ENCODE data around the gene MRPS18B. TPM values are rescaled to one million over a fixed set of nuclear protein-coding genes. Genes with fewer than 3 reads are reported as not detected.

MRPS18B gene
- total and polyA plus RNA-seq, 2 of the 13 experiments (the other 11 are each of a cell fraction or from before 2014, with no cell fraction given) = 125 to 131 TPM

DNA sequence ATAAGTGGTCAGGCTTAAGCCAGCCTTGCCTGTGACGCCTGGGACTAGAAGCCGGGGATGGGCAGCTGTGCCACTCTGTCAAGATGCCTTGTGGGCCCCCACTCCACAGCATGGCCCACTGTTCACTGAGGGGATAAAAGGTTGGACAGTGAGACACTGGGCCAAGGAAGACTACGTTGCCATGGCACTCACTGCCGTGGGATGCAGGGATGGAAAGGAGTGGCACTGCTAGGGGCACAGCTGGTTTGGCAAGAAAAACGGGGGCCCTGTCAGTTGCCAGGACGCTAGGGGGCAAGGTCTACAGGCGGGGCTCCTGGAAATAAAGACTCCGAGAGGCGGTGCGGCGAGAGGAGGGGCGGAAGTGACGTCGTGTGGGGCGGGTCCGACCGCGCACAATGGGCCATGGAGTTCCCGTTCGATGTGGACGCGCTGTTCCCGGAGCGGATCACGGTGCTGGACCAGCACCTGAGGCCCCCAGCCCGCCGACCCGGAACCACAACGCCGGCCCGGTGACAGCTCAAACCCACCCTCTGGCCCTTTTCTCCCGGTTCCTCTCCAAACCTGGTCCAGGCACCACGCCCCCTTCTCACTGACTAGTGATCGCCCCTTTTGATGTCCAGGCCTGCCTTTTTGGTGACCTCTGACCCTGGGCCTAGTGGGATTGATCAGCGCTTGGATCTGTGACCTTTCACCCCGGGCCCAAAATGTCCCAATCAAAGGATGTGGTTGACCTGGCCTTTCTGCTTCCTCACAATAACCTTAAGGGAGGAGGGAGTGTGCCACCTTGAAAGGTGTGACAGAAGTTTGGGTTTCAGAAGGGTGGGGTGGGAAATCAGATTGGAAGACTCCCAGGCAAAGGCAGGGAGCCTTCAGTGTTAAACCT lies 9.1 kb downstream of the MRPS18B start, which contains the start of gene ATAT1 (continued):
- TF ChIP-seq, protein P1, sequence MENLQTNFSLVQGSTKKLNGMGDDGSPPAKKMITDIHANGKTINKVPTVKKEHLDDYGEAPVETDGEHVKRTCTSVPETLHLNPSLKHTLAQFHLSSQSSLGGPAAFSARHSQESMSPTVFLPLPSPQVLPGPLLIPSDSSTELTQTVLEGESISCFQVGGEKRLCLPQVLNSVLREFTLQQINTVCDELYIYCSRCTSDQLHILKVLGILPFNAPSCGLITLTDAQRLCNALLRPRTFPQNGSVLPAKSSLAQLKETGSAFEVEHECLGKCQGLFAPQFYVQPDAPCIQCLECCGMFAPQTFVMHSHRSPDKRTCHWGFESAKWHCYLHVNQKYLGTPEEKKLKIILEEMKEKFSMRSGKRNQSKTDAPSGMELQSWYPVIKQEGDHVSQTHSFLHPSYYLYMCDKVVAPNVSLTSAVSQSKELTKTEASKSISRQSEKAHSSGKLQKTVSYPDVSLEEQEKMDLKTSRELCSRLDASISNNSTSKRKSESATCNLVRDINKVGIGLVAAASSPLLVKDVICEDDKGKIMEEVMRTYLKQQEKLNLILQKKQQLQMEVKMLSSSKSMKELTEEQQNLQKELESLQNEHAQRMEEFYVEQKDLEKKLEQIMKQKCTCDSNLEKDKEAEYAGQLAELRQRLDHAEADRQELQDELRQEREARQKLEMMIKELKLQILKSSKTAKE (CRISPR knock-in tag; IDR thresholded peaks at IDR 0.05; ENCODE audit: borderline replicate concordance) = no peak
- TF ChIP-seq HNF4G (IDR thresholded peaks at IDR 0.05; ENCODE audit: borderline replicate concordance, low read depth, low read length) = peak; percentile 82
- peak; percentile 79 for TF ChIP-seq HNF4G (CRISPR knock-in tag; IDR thresholded peaks at IDR 0.05; ENCODE audit: borderline replicate concordance, low read depth)
- no peak for TF ChIP-seq TAF15 (IDR thresholded peaks at IDR 0.05; ENCODE audit: low read depth, low read length, poor library complexity, severe bottlenecking)
- TF ChIP-seq ZNF484 (CRISPR knock-in tag; IDR thresholded peaks at IDR 0.05; ENCODE audit: borderline replicate concordance, low read depth) = no peak
- no peak for TF ChIP-seq PHF5A (CRISPR knock-in tag; IDR thresholded peaks at IDR 0.05; ENCODE audit: low read depth, unreplicated experiment)
- TF ChIP-seq, protein P2, sequence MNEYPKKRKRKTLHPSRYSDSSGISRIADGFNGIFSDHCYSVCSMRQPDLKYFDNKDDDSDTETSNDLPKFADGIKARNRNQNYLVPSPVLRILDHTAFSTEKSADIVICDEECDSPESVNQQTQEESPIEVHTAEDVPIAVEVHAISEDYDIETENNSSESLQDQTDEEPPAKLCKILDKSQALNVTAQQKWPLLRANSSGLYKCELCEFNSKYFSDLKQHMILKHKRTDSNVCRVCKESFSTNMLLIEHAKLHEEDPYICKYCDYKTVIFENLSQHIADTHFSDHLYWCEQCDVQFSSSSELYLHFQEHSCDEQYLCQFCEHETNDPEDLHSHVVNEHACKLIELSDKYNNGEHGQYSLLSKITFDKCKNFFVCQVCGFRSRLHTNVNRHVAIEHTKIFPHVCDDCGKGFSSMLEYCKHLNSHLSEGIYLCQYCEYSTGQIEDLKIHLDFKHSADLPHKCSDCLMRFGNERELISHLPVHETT (CRISPR knock-in tag; conservative IDR thresholded peaks at IDR 0.05) = peak; percentile 72; the same call in 1 of the 2 replicates
- TF ChIP-seq RARG (CRISPR knock-in tag; IDR thresholded peaks at IDR 0.05; ENCODE audit: low read depth) = no peak
- peak; percentile 52 for TF ChIP-seq FOXA3 (CRISPR knock-in tag; IDR thresholded peaks at IDR 0.05)
- TF ChIP-seq, protein P3, sequence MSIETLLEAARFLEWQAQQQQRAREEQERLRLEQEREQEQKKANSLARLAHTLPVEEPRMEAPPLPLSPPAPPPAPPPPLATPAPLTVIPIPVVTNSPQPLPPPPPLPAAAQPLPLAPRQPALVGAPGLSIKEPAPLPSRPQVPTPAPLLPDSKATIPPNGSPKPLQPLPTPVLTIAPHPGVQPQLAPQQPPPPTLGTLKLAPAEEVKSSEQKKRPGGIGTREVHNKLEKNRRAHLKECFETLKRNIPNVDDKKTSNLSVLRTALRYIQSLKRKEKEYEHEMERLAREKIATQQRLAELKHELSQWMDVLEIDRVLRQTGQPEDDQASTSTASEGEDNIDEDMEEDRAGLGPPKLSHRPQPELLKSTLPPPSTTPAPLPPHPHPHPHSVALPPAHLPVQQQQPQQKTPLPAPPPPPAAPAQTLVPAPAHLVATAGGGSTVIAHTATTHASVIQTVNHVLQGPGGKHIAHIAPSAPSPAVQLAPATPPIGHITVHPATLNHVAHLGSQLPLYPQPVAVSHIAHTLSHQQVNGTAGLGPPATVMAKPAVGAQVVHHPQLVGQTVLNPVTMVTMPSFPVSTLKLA (IDR thresholded peaks at IDR 0.05) = peak; percentile 34
- peak; percentile 90 for TF ChIP-seq ZNF44 (CRISPR knock-in tag; IDR thresholded peaks at IDR 0.05)
- no peak for TF ChIP-seq ZMAT3 (CRISPR knock-in tag; conservative IDR thresholded peaks at IDR 0.05)
- TF ChIP-seq EZH2 (conservative IDR thresholded peaks at IDR 0.05; ENCODE audit: low read depth, low read length) = no peak
- TF ChIP-seq ZNF792 (CRISPR knock-in tag; IDR thresholded peaks at IDR 0.05) = peak; percentile 59
- TF ChIP-seq ZNF235 (CRISPR knock-in tag; IDR thresholded peaks at IDR 0.05; ENCODE audit: borderline replicate concordance) = 0 out of 2 replicates have a peak, but pooled peaks have one; percentile 49
- peak; percentile 99 for TF ChIP-seq RBM22 (optimal IDR thresholded peaks at IDR 0.05; ENCODE audit: low read length)
- TF ChIP-seq THYN1 (CRISPR knock-in tag; IDR thresholded peaks at IDR 0.05; ENCODE audit: borderline replicate concordance, low read depth) = no peak
- no peak for TF ChIP-seq MATR3 (CRISPR knock-in tag; IDR thresholded peaks at IDR 0.05)
- TF ChIP-seq PHF21A (CRISPR knock-in tag; IDR thresholded peaks at IDR 0.05) = peak; percentile 88; the same call in 1 of the 2 replicates
- no peak for TF ChIP-seq HMGA1 (CRISPR knock-in tag; conservative IDR thresholded peaks at IDR 0.05)
- peak; percentile 83 for TF ChIP-seq ATF2 (CRISPR knock-in tag; IDR thresholded peaks at IDR 0.05)

Measured in HepG2 (cell line).